ENCODE data around the gene H19.

The H19 gene

DNA sequence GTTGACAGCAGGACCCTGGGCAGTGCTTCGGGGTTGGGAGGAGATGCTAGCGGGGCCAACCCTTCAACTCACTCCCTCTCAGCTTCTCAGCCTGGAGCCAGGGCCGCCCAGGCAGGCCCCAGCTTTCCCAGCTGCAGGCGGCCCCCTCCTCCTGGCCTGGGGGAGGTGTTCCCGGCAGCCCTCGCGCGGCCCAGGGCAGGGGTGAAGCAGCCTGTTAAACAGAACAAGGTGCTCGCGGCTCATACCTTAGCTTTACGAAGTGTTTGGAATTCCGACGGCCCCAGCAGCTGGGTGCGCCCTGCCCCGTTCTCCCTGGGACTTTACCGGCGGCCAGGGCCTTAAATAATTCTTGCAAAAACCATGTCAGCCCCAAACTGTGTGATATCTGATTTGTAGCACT lies 33.3 kb downstream of the H19 start:
- no peak overlapping the region for H3K27ac ChIP-seq (ENCODE audit: low read depth, low read length)
- H3K4me1 ChIP-seq (ENCODE audit: control insufficient read depth, low read depth, low read length): no peaks in the 10 kb centered on the region
- no peak overlapping the region for H2BK15ac ChIP-seq (replicated peaks; ENCODE audit: low read depth)
- H3K36me3 ChIP-seq (ENCODE audit: control insufficient read depth, insufficient read depth, low read length): no peaks in the 10 kb centered on the region
- no peak overlapping the region for H3K4me2 ChIP-seq (ENCODE audit: low read length)
- no peak overlapping the region for H3K9ac ChIP-seq (ENCODE audit: low read length)
- no peaks in the 10 kb centered on the region for H3K27me3 ChIP-seq (ENCODE audit: insufficient read depth, low read length, poor library complexity)
- no peak overlapping the region for H3K4me3 ChIP-seq (ENCODE audit: low read length)
- no peak overlapping the region for H4K8ac ChIP-seq (ENCODE audit: low read depth, low read length)
- no peak overlapping the region for H2BK120ac ChIP-seq (ENCODE audit: low read depth, low read length)
- no peak overlapping the region for H2BK5ac ChIP-seq (ENCODE audit: low read length)
- H3K79me1 ChIP-seq (ENCODE audit: low read length): no peaks in the 10 kb centered on the region
- H2AK5ac ChIP-seq (ENCODE audit: low read length): no peak overlapping the region
- no peak overlapping the region for H3K4ac ChIP-seq (ENCODE audit: low read depth, low read length)
- no peak overlapping the region for H3K18ac ChIP-seq (ENCODE audit: low read length)
- no peak overlapping the region for H3K23ac ChIP-seq (ENCODE audit: low read length)
- no peak overlapping the region for H3K56ac ChIP-seq (ENCODE audit: low read length)
- WGBS (ENCODE audit: extremely low coverage, insufficient coverage, low lambda C conversion rate): no CpG with 5 or more reads among the region's 17 CpGs
- DNase-seq: no peak
- H3K79me2 ChIP-seq (ENCODE audit: control insufficient read depth, insufficient read depth, low read length): no peaks in the 10 kb centered on the region
- no peak overlapping the region for H4K5ac ChIP-seq (ENCODE audit: low read length)

DNA sequence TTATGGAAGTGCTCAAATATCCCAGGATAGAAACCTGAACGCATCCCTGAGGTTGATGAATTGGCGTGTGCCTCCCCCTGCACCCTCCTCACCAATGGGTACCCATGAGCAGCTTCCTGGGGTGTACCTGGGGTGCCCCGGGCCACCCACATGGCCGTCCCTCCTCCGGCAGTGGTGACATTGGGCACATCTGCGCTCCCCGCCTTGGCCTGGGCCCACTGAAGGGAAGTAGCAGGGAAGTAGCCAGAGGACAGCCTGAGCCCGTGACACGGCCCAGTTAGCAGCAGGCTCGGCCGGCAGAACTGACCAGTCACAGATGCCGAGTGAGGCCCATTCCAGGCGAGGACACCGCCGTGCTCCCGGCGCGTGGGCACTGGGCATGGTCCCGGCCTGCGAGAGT lies 33.8 kb downstream of the H19 start:
- Histone ChIP-seq H3K79me1 (ENCODE audit: low read length) (no peaks in the 10 kb centered on the region), H3K4ac (ENCODE audit: low read depth, low read length) (no peak overlapping the region), H3K4me3 (ENCODE audit: low read length) (no peak overlapping the region), H2BK5ac (ENCODE audit: low read length) (no peak overlapping the region), H4K5ac (ENCODE audit: low read length) (no peak overlapping the region), H3K27me3 (ENCODE audit: insufficient read depth, low read length, poor library complexity) (no peaks in the 10 kb centered on the region), H3K4me1 (ENCODE audit: control insufficient read depth, low read depth, low read length) (no peaks in the 10 kb centered on the region), H3K36me3 (ENCODE audit: control insufficient read depth, insufficient read depth, low read length) (no peaks in the 10 kb centered on the region), H3K18ac (ENCODE audit: low read length) (no peak overlapping the region), H3K27ac (ENCODE audit: low read depth, low read length) (no peak overlapping the region), H3K56ac (ENCODE audit: low read length) (no peak overlapping the region), H3K23ac (ENCODE audit: low read length) (no peak overlapping the region), H4K8ac (ENCODE audit: low read depth, low read length) (no peak overlapping the region), H2BK120ac (ENCODE audit: low read depth, low read length) (no peak overlapping the region), H2BK15ac (replicated peaks; ENCODE audit: low read depth) (no peak overlapping the region), H2AK5ac (ENCODE audit: low read length) (no peak overlapping the region), H3K9ac (ENCODE audit: low read length) (no peak overlapping the region), H3K4me2 (ENCODE audit: low read length) (no peak overlapping the region), H3K79me2 (ENCODE audit: control insufficient read depth, insufficient read depth, low read length) (no peaks in the 10 kb centered on the region)
- WGBS (ENCODE audit: extremely low coverage, insufficient coverage, low lambda C conversion rate): no CpG with 5 or more reads among the region's 20 CpGs
- no peak for DNase-seq

DNA sequence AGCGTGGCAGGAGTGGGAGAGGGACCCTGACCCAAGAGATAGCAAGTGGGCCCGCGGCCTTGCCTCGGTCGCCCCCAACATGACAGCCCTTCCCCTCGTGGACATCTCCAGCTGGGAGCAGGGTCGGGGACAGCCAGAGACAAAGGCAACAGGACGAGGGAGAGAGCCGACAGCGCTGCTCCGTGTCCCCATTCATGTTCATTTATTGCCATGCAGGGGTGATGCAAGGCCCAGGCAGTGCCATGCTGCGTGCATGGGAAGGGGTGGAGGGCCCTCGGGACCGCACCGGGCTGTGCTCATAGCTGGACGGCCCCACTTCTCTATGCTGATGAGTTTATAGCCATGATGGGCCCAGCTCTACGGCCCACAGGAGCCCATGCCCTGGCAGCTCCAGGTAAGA lies 37.9 kb downstream of the H19 start:
- no peak overlapping the region for H4K8ac ChIP-seq (ENCODE audit: low read depth, low read length)
- no peak overlapping the region for H2BK120ac ChIP-seq (ENCODE audit: low read depth, low read length)
- no peak overlapping the region for H3K4me2 ChIP-seq (ENCODE audit: low read length)
- no peak overlapping the region for H2BK5ac ChIP-seq (ENCODE audit: low read length)
- H3K56ac ChIP-seq (ENCODE audit: low read length): no peak overlapping the region
- no peak overlapping the region for H3K27ac ChIP-seq (ENCODE audit: low read depth, low read length)
- H3K4me1 ChIP-seq (ENCODE audit: control insufficient read depth, low read depth, low read length): no peaks in the 10 kb centered on the region
- WGBS (ENCODE audit: extremely low coverage, insufficient coverage, low lambda C conversion rate): no CpG with 5 or more reads among the region's 17 CpGs
- H3K4ac ChIP-seq (ENCODE audit: low read depth, low read length): no peak overlapping the region
- H2AK5ac ChIP-seq (ENCODE audit: low read length): no peak overlapping the region
- H3K79me1 ChIP-seq (ENCODE audit: low read length): no peaks in the 10 kb centered on the region
- no peaks in the 10 kb centered on the region for H3K27me3 ChIP-seq (ENCODE audit: insufficient read depth, low read length, poor library complexity)
- no peak overlapping the region for H3K23ac ChIP-seq (ENCODE audit: low read length)
- H4K5ac ChIP-seq (ENCODE audit: low read length): no peak overlapping the region
- no peak overlapping the region for H3K9ac ChIP-seq (ENCODE audit: low read length)
- no peak overlapping the region for H3K4me3 ChIP-seq (ENCODE audit: low read length)
- no peak overlapping the region for H3K18ac ChIP-seq (ENCODE audit: low read length)
- no peak overlapping the region for H2BK15ac ChIP-seq (replicated peaks; ENCODE audit: low read depth)
- no peak for DNase-seq
- H3K79me2 ChIP-seq (ENCODE audit: control insufficient read depth, insufficient read depth, low read length): no peaks in the 10 kb centered on the region
- H3K36me3 ChIP-seq (ENCODE audit: control insufficient read depth, insufficient read depth, low read length): no peaks in the 10 kb centered on the region

DNA sequence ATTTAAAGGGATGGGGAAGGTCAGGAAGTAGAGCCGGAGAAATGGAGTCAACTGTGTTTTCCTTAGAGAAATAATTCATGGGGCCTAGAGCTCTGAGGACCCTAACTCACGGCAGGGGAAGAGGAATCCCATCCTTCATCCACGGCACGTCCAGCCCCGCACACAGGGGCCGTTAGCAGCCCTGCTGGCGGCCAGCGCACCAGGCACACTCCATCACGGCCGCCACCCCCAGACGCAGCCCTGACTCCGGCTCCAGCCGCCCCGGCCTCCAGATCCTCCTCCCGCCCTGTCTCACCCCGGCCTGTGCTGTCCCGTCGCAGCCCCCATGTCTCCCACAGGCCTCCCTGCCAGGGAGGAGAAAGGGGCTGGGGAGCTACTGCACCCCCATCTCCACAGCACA lies 39.3 kb downstream of the H19 start:
- H3K9ac ChIP-seq (ENCODE audit: low read length): no peak overlapping the region
- H3K27me3 ChIP-seq (ENCODE audit: insufficient read depth, low read length, poor library complexity): no peaks in the 10 kb centered on the region
- H4K8ac ChIP-seq (ENCODE audit: low read depth, low read length): no peak overlapping the region
- H3K18ac ChIP-seq (ENCODE audit: low read length): no peak overlapping the region
- H3K56ac ChIP-seq (ENCODE audit: low read length): no peak overlapping the region
- H4K5ac ChIP-seq (ENCODE audit: low read length): no peak overlapping the region
- no peak overlapping the region for H3K23ac ChIP-seq (ENCODE audit: low read length)
- no peak overlapping the region for H3K4me2 ChIP-seq (ENCODE audit: low read length)
- H3K36me3 ChIP-seq (ENCODE audit: control insufficient read depth, insufficient read depth, low read length): no peaks in the 10 kb centered on the region
- no peak overlapping the region for H3K4me3 ChIP-seq (ENCODE audit: low read length)
- H3K79me1 ChIP-seq (ENCODE audit: low read length): no peaks in the 10 kb centered on the region
- DNase-seq: no peak
- H3K4me1 ChIP-seq (ENCODE audit: control insufficient read depth, low read depth, low read length): no peaks in the 10 kb centered on the region
- H2BK5ac ChIP-seq (ENCODE audit: low read length): no peak overlapping the region
- no peak overlapping the region for H2AK5ac ChIP-seq (ENCODE audit: low read length)
- no peak overlapping the region for H2BK15ac ChIP-seq (replicated peaks; ENCODE audit: low read depth)
- H3K4ac ChIP-seq (ENCODE audit: low read depth, low read length): no peak overlapping the region
- H3K27ac ChIP-seq (ENCODE audit: low read depth, low read length): no peak overlapping the region
- no CpG with 5 or more reads among the region's 18 CpGs for WGBS (ENCODE audit: extremely low coverage, insufficient coverage, low lambda C conversion rate)
- H2BK120ac ChIP-seq (ENCODE audit: low read depth, low read length): no peak overlapping the region
- H3K79me2 ChIP-seq (ENCODE audit: control insufficient read depth, insufficient read depth, low read length): no peaks in the 10 kb centered on the region

DNA sequence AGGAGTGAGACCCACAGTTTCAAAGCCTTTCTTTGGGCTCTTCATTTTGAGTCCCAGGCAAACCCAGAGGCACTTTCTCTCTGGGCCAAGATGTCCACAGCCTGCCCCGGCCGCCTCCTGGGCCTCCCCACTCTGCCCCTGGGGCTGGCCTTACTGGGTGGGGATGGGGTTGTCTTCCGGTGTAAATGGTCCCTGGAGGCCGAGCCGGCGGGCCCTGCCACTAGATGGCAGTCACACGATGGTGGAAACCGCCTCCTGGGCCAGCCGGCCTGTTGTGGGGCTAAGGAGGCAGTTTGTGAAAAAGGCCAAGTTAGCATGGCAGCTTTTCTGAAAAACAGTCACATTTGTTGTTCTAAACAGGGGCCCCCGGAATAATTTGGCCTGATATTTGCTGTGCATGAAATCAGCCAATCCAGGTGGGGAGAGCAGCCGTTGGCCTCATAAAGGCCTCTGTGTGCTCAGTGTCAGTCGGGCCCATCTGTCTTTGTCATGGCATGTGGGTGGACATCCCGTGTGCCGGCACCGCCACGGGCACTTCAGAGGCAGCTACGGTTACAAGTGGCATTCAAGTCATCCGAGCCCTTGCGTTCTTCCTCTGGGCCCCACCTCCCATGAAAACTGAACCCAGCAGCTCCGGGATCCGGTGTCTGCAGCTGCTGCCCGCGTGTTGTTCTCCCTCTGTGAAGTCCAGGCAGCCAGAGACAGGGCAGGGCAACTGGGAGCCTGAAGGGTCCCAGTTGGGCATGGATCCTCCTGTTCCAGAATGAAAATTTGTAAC lies 44.0 kb downstream of the H19 start:
- H3K56ac ChIP-seq (ENCODE audit: low read length): no peak overlapping the region
- H3K4me3 ChIP-seq (ENCODE audit: low read length): no peak overlapping the region
- H3K4ac ChIP-seq (ENCODE audit: low read depth, low read length): no peak overlapping the region
- H3K79me1 ChIP-seq (ENCODE audit: low read length): no peaks in the 10 kb centered on the region
- H3K27me3 ChIP-seq (ENCODE audit: insufficient read depth, low read length, poor library complexity): no peaks in the 10 kb centered on the region
- H3K23ac ChIP-seq (ENCODE audit: low read length): no peak overlapping the region
- DNase-seq: no peak
- no peak overlapping the region for H4K5ac ChIP-seq (ENCODE audit: low read length)
- H4K8ac ChIP-seq (ENCODE audit: low read depth, low read length): no peak overlapping the region
- H2AK5ac ChIP-seq (ENCODE audit: low read length): no peak overlapping the region
- no peak overlapping the region for H2BK120ac ChIP-seq (ENCODE audit: low read depth, low read length)
- H3K36me3 ChIP-seq (ENCODE audit: control insufficient read depth, insufficient read depth, low read length): no peaks in the 10 kb centered on the region
- H3K79me2 ChIP-seq (ENCODE audit: control insufficient read depth, insufficient read depth, low read length): no peaks in the 10 kb centered on the region
- H3K4me1 ChIP-seq (ENCODE audit: control insufficient read depth, low read depth, low read length): no peaks in the 10 kb centered on the region
- H2BK5ac ChIP-seq (ENCODE audit: low read length): no peak overlapping the region
- no peak overlapping the region for H3K9ac ChIP-seq (ENCODE audit: low read length)
- H3K4me2 ChIP-seq (ENCODE audit: low read length): no peak overlapping the region
- WGBS (ENCODE audit: extremely low coverage, insufficient coverage, low lambda C conversion rate): no CpG with 5 or more reads among the region's 23 CpGs
- H3K18ac ChIP-seq (ENCODE audit: low read length): no peak overlapping the region
- no peak overlapping the region for H3K27ac ChIP-seq (ENCODE audit: low read depth, low read length)
- H2BK15ac ChIP-seq (replicated peaks; ENCODE audit: low read depth): no peak overlapping the region

All from mesendoderm (in vitro differentiated cells).